LNCAP (cell line): ENCODE measurements around the gene ASZ1.
A peak's percentile ranks its signal among the peaks of the same experiment; 100 is the strongest.

ENCODE experiments used
- TF ChIP-seq, protein P1 (sequence below): fragments of 450-650 bp; IDR thresholded peaks from 2 replicates; pipeline ENCODE4 v1.5.1; 2017; ENCODE audit warnings: mild to moderate bottlenecking

Gene ASZ1, protein sequence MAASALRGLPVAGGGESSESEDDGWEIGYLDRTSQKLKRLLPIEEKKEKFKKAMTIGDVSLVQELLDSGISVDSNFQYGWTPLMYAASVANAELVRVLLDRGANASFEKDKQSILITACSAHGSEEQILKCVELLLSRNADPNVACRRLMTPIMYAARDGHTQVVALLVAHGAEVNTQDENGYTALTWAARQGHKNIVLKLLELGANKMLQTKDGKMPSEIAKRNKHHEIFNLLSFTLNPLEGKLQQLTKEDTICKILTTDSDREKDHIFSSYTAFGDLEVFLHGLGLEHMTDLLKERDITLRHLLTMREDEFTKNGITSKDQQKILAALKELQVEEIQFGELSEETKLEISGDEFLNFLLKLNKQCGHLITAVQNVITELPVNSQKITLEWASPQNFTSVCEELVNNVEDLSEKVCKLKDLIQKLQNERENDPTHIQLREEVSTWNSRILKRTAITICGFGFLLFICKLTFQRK

DNA sequence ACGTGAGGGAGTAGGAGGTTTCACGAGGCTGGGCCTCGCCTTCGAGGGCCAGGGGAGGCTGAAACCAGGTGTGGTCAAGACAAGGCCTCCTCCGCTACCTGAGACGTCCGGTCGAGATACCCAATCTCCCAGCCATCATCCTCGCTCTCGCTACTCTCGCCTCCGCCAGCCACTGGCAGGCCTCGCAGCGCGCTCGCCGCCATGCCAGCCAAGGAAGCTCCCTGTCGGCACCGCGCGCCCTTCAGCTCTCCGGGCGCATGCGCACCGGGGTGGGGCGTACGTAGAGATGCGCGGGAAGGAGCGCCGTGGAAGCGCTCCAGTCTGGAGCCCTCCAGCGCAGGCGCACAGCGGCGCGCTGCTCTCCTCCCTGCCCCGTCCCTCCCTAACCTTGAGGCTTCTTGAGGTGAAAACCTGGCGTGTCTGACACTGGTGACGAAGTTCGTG lies at the start of gene ASZ1:
TSS of gene ASZ1 (minus strand) at position 236 of the 444 bp plus-strand sequence. CDS start at position 203, 33 bp downstream.
- TF ChIP-seq, protein P1, sequence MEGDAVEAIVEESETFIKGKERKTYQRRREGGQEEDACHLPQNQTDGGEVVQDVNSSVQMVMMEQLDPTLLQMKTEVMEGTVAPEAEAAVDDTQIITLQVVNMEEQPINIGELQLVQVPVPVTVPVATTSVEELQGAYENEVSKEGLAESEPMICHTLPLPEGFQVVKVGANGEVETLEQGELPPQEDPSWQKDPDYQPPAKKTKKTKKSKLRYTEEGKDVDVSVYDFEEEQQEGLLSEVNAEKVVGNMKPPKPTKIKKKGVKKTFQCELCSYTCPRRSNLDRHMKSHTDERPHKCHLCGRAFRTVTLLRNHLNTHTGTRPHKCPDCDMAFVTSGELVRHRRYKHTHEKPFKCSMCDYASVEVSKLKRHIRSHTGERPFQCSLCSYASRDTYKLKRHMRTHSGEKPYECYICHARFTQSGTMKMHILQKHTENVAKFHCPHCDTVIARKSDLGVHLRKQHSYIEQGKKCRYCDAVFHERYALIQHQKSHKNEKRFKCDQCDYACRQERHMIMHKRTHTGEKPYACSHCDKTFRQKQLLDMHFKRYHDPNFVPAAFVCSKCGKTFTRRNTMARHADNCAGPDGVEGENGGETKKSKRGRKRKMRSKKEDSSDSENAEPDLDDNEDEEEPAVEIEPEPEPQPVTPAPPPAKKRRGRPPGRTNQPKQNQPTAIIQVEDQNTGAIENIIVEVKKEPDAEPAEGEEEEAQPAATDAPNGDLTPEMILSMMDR: no peak

DNA sequence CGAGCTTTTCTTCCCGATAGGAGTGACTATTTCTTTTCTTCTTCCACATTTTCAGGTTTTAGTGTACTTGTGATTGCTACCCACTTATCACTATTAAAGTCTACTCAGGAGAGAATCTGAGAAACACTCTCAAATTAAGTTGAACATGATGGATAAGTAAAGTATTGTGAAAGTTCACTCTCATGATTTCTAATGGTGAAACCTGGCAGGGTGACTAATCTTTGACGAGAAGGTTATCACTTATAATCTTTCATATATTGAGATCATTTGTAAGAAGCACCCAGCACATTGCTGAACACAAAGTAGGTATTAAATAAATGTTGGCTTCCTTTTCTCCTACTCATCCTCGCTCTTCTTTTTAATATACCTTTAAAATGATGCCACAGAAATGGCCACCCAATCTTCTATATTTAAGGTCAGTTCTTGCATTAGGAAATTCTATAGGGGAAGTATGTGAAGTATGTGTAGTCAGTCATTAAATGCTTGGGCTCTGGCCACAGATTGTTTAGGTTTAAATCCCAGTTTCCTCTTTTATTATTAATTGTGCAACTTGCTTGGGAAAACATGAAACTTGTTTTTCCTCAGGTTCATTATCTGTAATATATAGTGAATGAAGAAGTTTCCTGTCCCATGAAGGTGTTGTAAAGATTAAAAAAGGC lies 49.4 kb upstream of the ASZ1 start:
- TF ChIP-seq, protein P1: no peak

DNA sequence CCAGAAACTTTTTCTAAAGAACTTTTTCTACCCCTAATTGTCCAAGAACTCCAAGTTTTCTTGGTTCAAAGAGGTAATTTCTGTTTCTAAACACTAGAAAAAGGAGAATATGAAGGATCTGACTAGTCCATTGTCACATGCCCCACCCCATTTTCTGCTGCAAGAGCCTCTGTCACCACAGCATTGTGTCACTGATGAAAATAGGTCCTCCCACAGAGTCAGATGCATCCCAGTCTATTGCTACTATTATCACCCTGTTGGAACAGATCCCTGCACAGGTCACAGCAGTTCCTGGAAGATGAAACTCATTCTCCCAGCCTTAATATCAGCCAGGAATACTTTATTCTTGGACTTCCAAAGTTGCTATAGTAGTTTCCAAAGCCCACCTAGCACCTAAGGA lies 45.0 kb upstream of the ASZ1 start:
- TF ChIP-seq, protein P1: no peak

DNA sequence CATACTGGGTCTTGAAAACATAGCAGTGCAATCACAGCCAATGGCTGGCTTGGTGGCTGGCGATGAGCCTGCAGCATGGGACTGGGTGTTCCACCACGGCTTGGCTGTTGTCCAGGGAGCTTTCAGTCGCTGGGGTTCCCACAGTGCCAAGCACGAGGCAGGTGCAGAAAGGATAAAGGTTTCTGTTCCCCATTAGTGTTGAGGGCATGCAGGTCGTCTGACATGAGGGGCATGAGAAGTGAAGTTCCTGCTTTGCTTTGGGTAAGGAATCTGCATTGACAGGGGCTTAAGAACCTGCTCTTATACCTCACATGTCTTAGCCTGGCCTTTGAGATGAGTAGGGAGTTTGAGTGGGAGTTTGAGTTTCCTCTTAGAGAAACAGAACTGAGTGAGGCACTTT lies 43.5 kb upstream of the ASZ1 start:
- TF ChIP-seq, protein P1: no peak

DNA sequence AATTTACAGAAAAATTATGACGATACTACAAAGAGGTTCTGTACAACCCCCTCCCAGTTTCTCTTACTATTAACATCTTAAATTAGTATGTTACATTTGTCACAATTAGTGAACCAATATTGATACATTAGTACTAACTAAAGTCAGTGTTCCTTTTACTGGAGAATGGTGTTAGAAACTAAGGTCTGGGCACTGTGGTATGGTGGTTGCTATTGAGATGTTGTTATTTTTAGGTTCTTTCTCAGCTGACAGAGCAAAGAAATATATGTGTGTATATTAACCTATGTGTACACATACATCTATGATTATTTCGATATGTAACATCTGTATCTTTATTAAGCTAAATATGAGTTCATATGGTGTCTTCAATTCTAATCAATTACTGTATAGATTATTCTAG lies 40.9 kb upstream of the ASZ1 start:
- TF ChIP-seq, protein P1: no peak

DNA sequence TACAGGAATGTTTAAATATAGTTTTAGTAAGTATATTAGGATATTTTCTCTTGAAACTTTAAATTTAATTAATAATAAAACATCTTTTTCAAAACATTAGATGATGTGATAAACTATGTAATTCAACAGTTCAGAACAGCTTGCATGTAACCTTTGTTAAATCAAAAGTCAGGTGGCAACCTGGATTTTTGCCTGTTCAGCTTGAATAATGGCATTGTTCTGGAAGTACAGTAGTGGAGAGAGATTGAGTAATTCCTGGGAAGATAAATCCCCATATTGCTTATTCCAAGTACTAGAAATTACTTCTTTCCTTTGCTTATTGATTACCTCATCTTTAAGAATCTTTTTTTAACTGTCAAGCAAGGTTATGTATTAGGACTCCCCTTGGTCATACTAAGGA lies 32.4 kb upstream of the ASZ1 start:
- TF ChIP-seq, protein P1: no peak

DNA sequence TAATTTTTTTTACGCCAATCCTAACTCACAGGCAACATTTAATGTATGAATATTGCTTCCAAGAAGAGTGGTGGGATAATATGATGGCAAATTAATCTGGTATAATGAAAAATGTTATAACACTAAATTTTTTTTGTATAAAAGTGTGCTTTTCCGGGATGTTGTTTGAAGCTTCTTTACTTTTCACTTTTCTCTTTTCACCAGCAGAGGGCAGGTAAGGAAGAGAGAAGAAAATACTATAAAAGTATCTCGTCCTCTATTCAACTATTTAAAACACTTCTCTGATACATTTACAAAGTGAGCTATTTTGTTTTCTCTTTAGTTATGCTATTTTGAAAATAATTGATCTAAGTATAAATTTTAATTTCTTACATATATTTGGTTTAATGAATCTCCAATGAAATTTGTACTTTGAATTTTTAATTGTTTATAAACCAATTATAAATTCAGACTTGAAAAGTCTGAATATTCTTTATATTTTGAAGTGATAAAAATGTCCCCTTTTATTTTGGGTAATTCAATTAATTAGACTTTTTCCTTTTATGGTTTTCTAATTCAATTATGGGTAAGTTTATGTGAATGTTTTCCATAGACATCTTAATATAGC lies 31.8 kb upstream of the ASZ1 start:
- TF ChIP-seq, protein P1: peak; percentile 70
